Activated T-cell treated with anti-CD3 and anti-CD28 coated beads, Interleukin-2, amount 50 U/mL, for 24 hours (primary cell): Measurements from ENCODE around the gene OGFOD3.

Experiments
- DNase-seq: peaks from one replicate; pipeline ENCODE4 v3.0.0-alpha.2; 2020
- H3K27ac Mint-ChIP-seq: 2 replicates; pipeline ENCODE4 v1.8.0; 2020; ENCODE audit warnings: mild to moderate bottlenecking, mixed read lengths
- H3K27me3 Mint-ChIP-seq: 2 replicates; pipeline ENCODE4 v1.8.0; 2020; ENCODE audit warnings: mixed read lengths
- H3K36me3 Mint-ChIP-seq: 2 replicates; pipeline ENCODE4 v1.8.0; 2020; ENCODE audit warnings: low read depth, mixed read lengths
- H3K4me1 Mint-ChIP-seq: 2 replicates; pipeline ENCODE4 v1.8.0; 2020; ENCODE audit warnings: low read depth, mixed read lengths
- H3K4me3 Mint-ChIP-seq: 2 replicates; pipeline ENCODE4 v1.8.0; 2020; ENCODE audit warnings: mild to moderate bottlenecking, moderate library complexity, mixed read lengths
- H3K9me3 Mint-ChIP-seq: 2 replicates; pipeline ENCODE4 v1.8.0; 2020; ENCODE audit warnings: mixed read lengths

Gene OGFOD3

GRCh38 chr17:82396601-82397435 is 21.6 kb downstream of the OGFOD3 start:
- Mint-ChIP-seq H3K27ac (no peak overlapping the region), H3K36me3 (peaks cover 46% of the 10 kb centered on the region), H3K27me3 (no peaks in the 10 kb centered on the region), H3K4me3 (no peak overlapping the region), H3K9me3 (no peaks in the 10 kb centered on the region), H3K4me1 (peaks cover 14% of the 10 kb centered on the region)
- no peak for DNase-seq

GRCh38 chr17:82394278-82394677 is 24.1 kb downstream of the OGFOD3 start:
- Mint-ChIP-seq H3K27ac (no peak overlapping the region), H3K27me3 (no peaks in the 10 kb centered on the region), H3K4me1 (peaks cover 2% of the 10 kb centered on the region), H3K4me3 (no peak overlapping the region), H3K9me3 (no peaks in the 10 kb centered on the region), H3K36me3 (peaks cover 37% of the 10 kb centered on the region)
- DNase-seq = no peak

- Mint-ChIP-seq H3K4me3 (no peak overlapping the region), H3K9me3 (no peaks in the 10 kb centered on the region), H3K27me3 (no peaks in the 10 kb centered on the region), H3K4me1 (peaks cover 2% of the 10 kb centered on the region), H3K36me3 (peaks cover 34% of the 10 kb centered on the region), H3K27ac (no peak overlapping the region)
- DNase-seq = no peak
Measured at GRCh38 chr17:82392941-82393340, 25.4 kb downstream of the OGFOD3 start.

GRCh38 chr17:82392209-82392920 is 26.0 kb downstream of the OGFOD3 start:
- DNase-seq = no peak
- no peak overlapping the region for H3K27ac Mint-ChIP-seq

GRCh38 chr17:82391496-82392066 is 26.8 kb downstream of the OGFOD3 start:
- H3K36me3 Mint-ChIP-seq = peaks cover 29% of the 10 kb centered on the region
- H3K27ac Mint-ChIP-seq = no peak overlapping the region
- no peaks in the 10 kb centered on the region for H3K9me3 Mint-ChIP-seq
- no peaks in the 10 kb centered on the region for H3K27me3 Mint-ChIP-seq
- no peak for DNase-seq
- peaks cover 2% of the 10 kb centered on the region for H3K4me1 Mint-ChIP-seq
- H3K4me3 Mint-ChIP-seq = no peak overlapping the region

More at GRCh38 chr17:82392209-82392920, 26.0 kb downstream of the OGFOD3 start:
- no peaks in the 10 kb centered on the region for H3K9me3 Mint-ChIP-seq
- H3K4me1 Mint-ChIP-seq = peaks cover 2% of the 10 kb centered on the region
- no peak overlapping the region for H3K4me3 Mint-ChIP-seq
- peaks cover 31% of the 10 kb centered on the region for H3K36me3 Mint-ChIP-seq
- H3K27me3 Mint-ChIP-seq = no peaks in the 10 kb centered on the region

- no peaks in the 10 kb centered on the region for H3K9me3 Mint-ChIP-seq
- no peak overlapping the region for H3K4me3 Mint-ChIP-seq
- peaks cover 29% of the 10 kb centered on the region for H3K36me3 Mint-ChIP-seq
- H3K4me1 Mint-ChIP-seq = no peaks in the 10 kb centered on the region
- no peak overlapping the region for H3K27ac Mint-ChIP-seq
- DNase-seq = no peak
- no peaks in the 10 kb centered on the region for H3K27me3 Mint-ChIP-seq
Measured at GRCh38 chr17:82390860-82391435, 27.4 kb downstream of the OGFOD3 start.

GRCh38 chr17:82390015-82390859 is 28.1 kb downstream of the OGFOD3 start:
- DNase-seq = no peak
- Mint-ChIP-seq H3K4me1 (no peaks in the 10 kb centered on the region), H3K27me3 (no peaks in the 10 kb centered on the region), H3K4me3 (no peak overlapping the region), H3K36me3 (peaks cover 29% of the 10 kb centered on the region), H3K9me3 (no peaks in the 10 kb centered on the region), H3K27ac (no peak overlapping the region)

GRCh38 chr17:82389379-82389778 is 29.0 kb downstream of the OGFOD3 start:
- Mint-ChIP-seq H3K27me3 (peaks cover 4% of the 10 kb centered on the region), H3K27ac (no peak overlapping the region), H3K4me1 (no peaks in the 10 kb centered on the region), H3K4me3 (no peak overlapping the region), H3K9me3 (no peaks in the 10 kb centered on the region), H3K36me3 (peaks cover 25% of the 10 kb centered on the region)
- DNase-seq = no peak

GRCh38 chr17:82388922-82389283 is 29.5 kb downstream of the OGFOD3 start:
- Mint-ChIP-seq H3K4me3 (no peak overlapping the region), H3K36me3 (peaks cover 22% of the 10 kb centered on the region), H3K4me1 (no peaks in the 10 kb centered on the region), H3K9me3 (no peaks in the 10 kb centered on the region), H3K27ac (no peak overlapping the region), H3K27me3 (peaks cover 4% of the 10 kb centered on the region)
- no peak for DNase-seq

- Mint-ChIP-seq H3K27me3 (peaks cover 4% of the 10 kb centered on the region), H3K4me1 (no peaks in the 10 kb centered on the region), H3K9me3 (no peaks in the 10 kb centered on the region), H3K27ac (no peak overlapping the region), H3K36me3 (peaks cover 18% of the 10 kb centered on the region), H3K4me3 (no peak overlapping the region)
- no peak for DNase-seq
Measured at GRCh38 chr17:82388223-82388921, 30.0 kb downstream of the OGFOD3 start.

GRCh38 chr17:82387705-82388106 is 30.7 kb downstream of the OGFOD3 start:
- H3K4me1 Mint-ChIP-seq = no peaks in the 10 kb centered on the region
- H3K4me3 Mint-ChIP-seq = no peak overlapping the region
- no peak for DNase-seq
- peak overlapping the region; percentile 7 for H3K27ac Mint-ChIP-seq
- H3K9me3 Mint-ChIP-seq = no peaks in the 10 kb centered on the region
- H3K36me3 Mint-ChIP-seq = peaks cover 11% of the 10 kb centered on the region
- peaks cover 4% of the 10 kb centered on the region for H3K27me3 Mint-ChIP-seq

GRCh38 chr17:82386881-82387704 is 31.3 kb downstream of the OGFOD3 start:
- Mint-ChIP-seq H3K4me3 (no peak overlapping the region), H3K27ac (no peak overlapping the region), H3K27me3 (peaks cover 4% of the 10 kb centered on the region), H3K9me3 (no peaks in the 10 kb centered on the region), H3K4me1 (no peaks in the 10 kb centered on the region), H3K36me3 (peaks cover 5% of the 10 kb centered on the region)
- no peak for DNase-seq

- H3K4me1 Mint-ChIP-seq = no peaks in the 10 kb centered on the region
- no peak overlapping the region for H3K27ac Mint-ChIP-seq
- DNase-seq = no peak
- H3K9me3 Mint-ChIP-seq = no peaks in the 10 kb centered on the region
- H3K27me3 Mint-ChIP-seq = peaks cover 8% of the 10 kb centered on the region
- peaks cover 2% of the 10 kb centered on the region for H3K36me3 Mint-ChIP-seq
- no peak overlapping the region for H3K4me3 Mint-ChIP-seq
Measured at GRCh38 chr17:82386255-82386831, 32.0 kb downstream of the OGFOD3 start.
